NCI-H2227 (cell line): ENCODE measurements around the gene TLR1.
"Not testable (repeated sequence)": the region's sequence is repeated elsewhere in the genome, so short reads cannot be mapped to it uniquely, and the experiment has no call there.

ENCODE experiments used
- DNase-seq: peaks from one replicate; lab custom pipeline; 2025; ENCODE audit not compliant: unreplicated experiment; lab: John Stamatoyannopoulos, UW

Gene TLR1

GRCh38 chr4:38804654-38805295 is at the start of gene TLR1:
TSS of gene TLR1 (minus strand) at chr4:38804791. CDS start at chr4:38798831, 5,960 bp downstream.
- DNase-seq, result peak; percentile 6

- DNase-seq, result no peak
These were observed 41.4 kb upstream of the TLR1 start for GRCh38 chr4:38846015-38846414.

GRCh38 chr4:38842994-38843393 is 38.4 kb upstream of the TLR1 start:
- DNase-seq, result no peak

- no peak for DNase-seq
These were observed 33.3 kb upstream of the TLR1 start for GRCh38 chr4:38837849-38838248.

GRCh38 chr4:38837334-38837733 is 32.7 kb upstream of the TLR1 start:
- DNase-seq, result no peak

- DNase-seq, result no peak
These were observed 30.0 kb upstream of the TLR1 start for GRCh38 chr4:38834570-38834969.

GRCh38 chr4:38832624-38833528 is 28.3 kb upstream of the TLR1 start:
- no peak for DNase-seq

GRCh38 chr4:38832206-38832605 is 27.6 kb upstream of the TLR1 start:
- DNase-seq, result no peak

- no peak for DNase-seq
These were observed 27.1 kb upstream of the TLR1 start for GRCh38 chr4:38831653-38832052.

- DNase-seq, result no peak
These were observed 24.6 kb upstream of the TLR1 start for GRCh38 chr4:38829237-38829636.

- no peak for DNase-seq
These were observed 19.2 kb upstream of the TLR1 start for GRCh38 chr4:38823766-38824165.

GRCh38 chr4:38822748-38823303 is 18.2 kb upstream of the TLR1 start:
- no peak for DNase-seq

GRCh38 chr4:38821739-38822138 is 17.1 kb upstream of the TLR1 start:
- DNase-seq, result no peak

GRCh38 chr4:38820329-38821061 is 15.9 kb upstream of the TLR1 start:
- no peak for DNase-seq

- no peak for DNase-seq
These were observed 15.0 kb upstream of the TLR1 start for GRCh38 chr4:38819569-38819968.

- no peak for DNase-seq
These were observed 13.9 kb upstream of the TLR1 start for GRCh38 chr4:38818441-38818976.

GRCh38 chr4:38815885-38816782 is 11.5 kb upstream of the TLR1 start:
- DNase-seq, result no peak

- DNase-seq, result no peak
These were observed 9.8 kb upstream of the TLR1 start for GRCh38 chr4:38814386-38814785.

- no peak for DNase-seq
These were observed 6.7 kb upstream of the TLR1 start for GRCh38 chr4:38811297-38811696.

GRCh38 chr4:38807462-38807861 is 2.9 kb upstream of the TLR1 start:
- DNase-seq, result not testable (repeated sequence)
